ENCODE measurements around the gene PMVK.
"Not testable (repeated sequence)": the region's sequence is repeated elsewhere in the genome, so short reads cannot be mapped to it uniquely, and the experiment has no call there.

PMVK gene

GRCh38 chr1:154925335-154926170 lies 11.0 kb downstream of the PMVK start:
- DNase-seq (ENCODE audit: low read depth in 3 of 3), result no peak

GRCh38 chr1:154923695-154924094 lies 12.8 kb downstream of the PMVK start:
- DNase-seq (ENCODE audit: low read depth in 3 of 3), result no peak

DNA sequence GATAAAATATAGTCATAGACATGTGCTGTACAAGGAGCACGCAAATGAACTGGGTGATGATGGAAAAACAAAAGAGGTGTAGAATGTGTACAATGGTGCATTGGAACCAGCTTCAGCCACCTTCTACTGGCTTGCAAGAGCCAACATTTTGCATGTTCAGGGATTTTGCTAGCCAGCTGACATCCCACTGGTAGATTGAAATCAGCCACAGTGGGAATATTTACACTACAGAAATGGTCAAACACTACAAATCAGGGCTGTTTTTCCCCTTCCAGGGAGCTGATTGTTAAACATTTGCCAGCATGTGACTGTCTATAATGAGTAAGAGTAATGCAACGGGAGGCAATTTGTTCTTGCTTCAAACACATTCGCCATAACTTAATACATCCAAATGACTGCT lies 23.2 kb downstream of the PMVK start:
- DNase-seq (ENCODE audit: low read depth in 3 of 3), result no peak

GRCh38 chr1:154912755-154913154 lies 23.8 kb downstream of the PMVK start:
- DNase-seq (ENCODE audit: low read depth in 3 of 3), result no peak

GRCh38 chr1:154911691-154912550 lies 24.6 kb downstream of the PMVK start:
- no peak for DNase-seq (ENCODE audit: low read depth in 3 of 3)

DNA sequence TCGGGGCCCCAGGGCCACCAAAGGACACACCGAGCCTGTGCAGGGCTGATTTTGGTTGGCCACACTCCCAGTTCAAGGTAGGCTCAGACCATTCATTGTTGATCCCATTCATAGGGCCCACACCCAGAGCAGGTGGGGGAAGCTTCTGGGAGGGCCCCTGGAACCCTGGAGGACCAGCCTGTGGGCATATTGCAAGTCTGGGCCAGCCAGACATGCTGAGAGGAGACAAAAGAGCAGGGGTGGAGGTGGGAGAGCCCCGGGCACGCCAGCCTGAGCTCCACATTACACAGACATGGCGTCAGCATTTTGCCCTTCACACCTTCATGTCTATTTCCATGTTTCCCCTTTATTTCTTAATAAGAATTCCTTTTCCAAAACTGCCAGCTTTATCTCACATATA lies 25.7 kb downstream of the PMVK start:
- no peak for DNase-seq (ENCODE audit: low read depth in 3 of 3)

DNA sequence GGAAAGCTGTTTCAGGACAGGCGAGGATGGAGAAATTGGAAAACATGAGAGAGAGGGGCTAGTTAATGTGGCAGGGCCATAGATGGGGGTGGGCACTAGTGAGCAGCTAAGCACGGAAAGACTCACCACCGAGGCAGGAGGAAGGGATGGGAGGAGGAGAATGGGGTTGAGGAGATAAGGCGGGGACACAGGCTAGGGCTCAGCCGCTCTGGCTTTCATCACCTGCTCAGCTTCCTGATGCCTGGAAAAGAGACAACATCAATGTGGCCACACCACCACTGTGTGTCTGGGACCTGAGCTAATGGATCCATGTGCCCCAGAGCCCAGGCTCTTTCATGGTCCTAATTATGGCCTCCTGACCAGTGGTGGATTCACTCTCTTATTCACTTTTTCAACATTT lies 27.6 kb downstream of the PMVK start:
- DNase-seq (ENCODE audit: low read depth in 3 of 3), result no peak

DNA sequence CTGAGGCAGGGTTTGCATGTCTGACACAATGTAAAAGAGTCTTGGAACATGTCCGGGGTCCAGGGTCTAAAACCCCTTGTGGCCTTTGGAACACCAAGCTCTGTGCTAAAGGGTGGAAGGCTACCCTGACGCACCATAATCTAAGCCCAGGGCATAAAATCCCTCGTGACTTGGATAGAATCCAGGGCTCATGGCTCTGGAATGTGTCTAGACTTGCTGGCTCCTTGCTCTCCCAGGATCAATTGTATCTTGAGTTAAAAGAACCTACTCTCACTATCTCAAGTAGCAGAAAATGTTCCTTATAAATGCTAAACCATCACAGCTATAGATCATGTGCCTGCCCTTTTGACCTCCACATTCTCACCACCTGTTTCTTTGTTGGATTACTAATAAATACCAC lies 28.4 kb downstream of the PMVK start:
- DNase-seq (ENCODE audit: low read depth in 3 of 3), result not testable (repeated sequence)

DNA sequence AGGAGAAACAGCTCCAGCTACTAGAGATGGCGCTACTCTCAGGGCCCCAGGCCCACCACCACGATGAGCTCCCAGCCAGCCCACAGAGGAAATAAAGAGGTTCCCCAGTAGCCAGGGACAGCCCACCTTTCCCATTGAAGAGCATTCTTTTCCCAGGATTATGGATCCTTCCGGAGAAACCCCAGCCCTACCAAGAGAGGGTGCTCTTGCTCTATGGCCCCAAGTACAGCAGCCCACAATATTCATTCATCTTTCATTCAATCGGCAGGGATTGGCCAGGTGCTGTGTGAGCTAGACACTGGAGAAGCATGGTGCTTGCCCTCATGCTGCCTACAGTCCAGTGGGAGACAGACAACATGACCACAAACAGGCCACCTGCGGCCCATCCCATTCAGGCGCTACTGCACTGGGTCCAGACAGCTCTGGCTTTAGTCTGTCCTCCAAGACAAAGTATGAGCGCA lies 29.9 kb downstream of the PMVK start:
- DNase-seq (ENCODE audit: low read depth in 3 of 3), result no peak

DNA sequence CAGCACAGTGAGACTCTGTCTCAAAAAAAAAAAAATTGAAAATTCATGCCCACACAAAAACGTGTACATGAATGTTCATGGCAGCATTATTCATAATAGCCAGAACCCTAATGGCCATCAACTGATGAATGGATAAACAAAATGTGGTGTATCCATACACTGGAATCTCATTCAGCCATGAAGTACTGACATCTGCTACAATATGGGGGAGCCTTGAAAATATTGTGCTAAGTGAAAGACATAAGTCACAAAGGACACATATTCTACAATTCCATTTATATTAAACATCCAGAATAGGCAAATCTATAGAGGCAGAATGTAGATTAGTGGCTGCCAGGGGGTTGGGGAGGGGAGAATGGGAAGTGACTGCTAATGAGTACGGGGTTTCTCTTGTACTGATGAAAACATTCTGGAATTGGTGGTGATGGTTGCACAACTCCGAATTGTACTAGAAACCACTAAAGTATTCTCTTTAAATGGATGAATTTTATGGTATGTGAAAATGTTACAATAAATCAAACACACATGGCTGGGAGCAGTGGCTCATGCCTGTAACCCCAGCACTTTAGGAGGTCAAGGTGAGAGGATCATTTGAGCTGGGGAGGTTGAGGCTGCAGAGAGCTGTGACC lies 33.5 kb downstream of the PMVK start:
- DNase-seq (ENCODE audit: low read depth in 3 of 3), result no peak

DNA sequence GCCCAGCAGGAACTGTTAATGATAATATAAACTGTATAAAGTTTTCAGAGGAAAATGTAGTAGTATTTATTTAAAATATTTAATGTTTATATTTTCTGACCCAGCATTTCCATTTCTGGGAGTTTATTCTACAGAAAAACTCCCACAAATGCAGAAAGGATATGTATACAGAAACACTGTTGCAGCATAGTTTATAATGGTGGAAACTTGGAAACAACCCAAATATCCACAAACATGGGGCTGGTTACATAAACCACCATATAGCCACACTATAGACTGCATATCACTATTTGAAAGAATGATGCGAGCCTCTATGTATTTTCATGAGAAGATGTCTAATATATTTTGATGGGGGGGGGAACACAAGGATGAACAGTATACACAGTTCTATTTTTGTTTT lies 34.9 kb downstream of the PMVK start:
- no peak for DNase-seq (ENCODE audit: low read depth in 3 of 3)

DNA sequence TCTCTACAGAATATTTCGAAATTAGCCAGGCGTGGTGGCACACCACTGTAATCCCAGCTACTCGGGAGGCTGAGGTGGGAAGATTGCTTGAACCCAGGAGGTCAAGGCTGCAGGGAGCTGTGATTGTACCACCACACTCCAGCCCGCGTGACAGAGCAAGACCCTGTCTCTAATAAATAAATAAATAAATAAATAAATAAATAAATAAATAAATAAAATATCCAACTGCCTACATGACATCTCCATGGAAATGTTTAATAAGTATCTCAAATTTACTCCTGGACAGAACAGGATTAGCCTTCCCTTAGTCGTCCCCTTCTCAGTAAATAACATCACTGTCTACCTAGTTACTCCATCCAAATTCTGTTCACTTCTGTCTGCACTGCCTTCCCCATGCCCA lies 37.5 kb downstream of the PMVK start:
- no peak for DNase-seq (ENCODE audit: low read depth in 3 of 3)

- no peak for DNase-seq (ENCODE audit: low read depth in 3 of 3)
These were observed 39.7 kb downstream of the PMVK start for GRCh38 chr1:154896771-154897286.

- no peak for DNase-seq (ENCODE audit: low read depth in 3 of 3)
These were observed 40.7 kb downstream of the PMVK start for GRCh38 chr1:154895798-154896197.

DNA sequence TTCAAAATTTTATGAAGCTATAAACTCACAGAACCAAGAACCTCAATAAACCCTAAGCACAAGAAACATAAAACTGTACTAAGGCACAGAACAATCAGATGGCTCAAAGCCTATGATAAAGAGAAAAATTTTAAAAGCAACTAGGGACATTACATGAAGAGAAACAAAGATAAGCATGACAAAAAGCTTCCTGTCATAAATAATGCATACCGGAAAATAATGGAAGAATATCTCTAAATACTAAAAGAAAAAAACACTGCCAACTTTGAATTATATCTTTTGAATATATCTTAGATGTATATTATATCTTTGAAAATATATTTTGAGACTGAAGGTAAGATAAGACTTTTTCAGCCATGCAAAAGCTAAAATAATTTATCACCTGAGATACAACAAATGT lies 45.1 kb downstream of the PMVK start:
- no peak for DNase-seq (ENCODE audit: low read depth in 3 of 3)

- no peak for DNase-seq (ENCODE audit: low read depth in 3 of 3)
These were observed 47.8 kb downstream of the PMVK start for GRCh38 chr1:154888757-154889156.

- DNase-seq (ENCODE audit: low read depth in 3 of 3), result no peak
These were observed 50.1 kb downstream of the PMVK start for GRCh38 chr1:154886281-154887015.

GRCh38 chr1:154884869-154885701 lies 51.4 kb downstream of the PMVK start:
- DNase-seq (ENCODE audit: low read depth in 3 of 3), result no peak

GRCh38 chr1:154883919-154884868 lies 52.3 kb downstream of the PMVK start:
- DNase-seq (ENCODE audit: low read depth in 3 of 3), result no peak
